HG03103 (cell line): ENCODE data around the gene PSMD11.
"Not testable (repeated sequence)": the region's sequence is repeated elsewhere in the genome, so short reads cannot be mapped to it uniquely, and the experiment has no call there.

ENCODE experiments used
- ATAC-seq: cut with Tn5 transposase; IDR thresholded peaks from one replicate; pipeline ENCODE4 v1.9.1; 2021; ENCODE audit warnings: low read depth; ENCODE audit not compliant: unreplicated experiment

The PSMD11 gene

GRCh38 chr17:32504166-32504990 is 60.1 kb downstream of the PSMD11 start:
- no peak for ATAC-seq

GRCh38 chr17:32508926-32509325 is 64.6 kb downstream of the PSMD11 start:
- ATAC-seq: no peak

DNA sequence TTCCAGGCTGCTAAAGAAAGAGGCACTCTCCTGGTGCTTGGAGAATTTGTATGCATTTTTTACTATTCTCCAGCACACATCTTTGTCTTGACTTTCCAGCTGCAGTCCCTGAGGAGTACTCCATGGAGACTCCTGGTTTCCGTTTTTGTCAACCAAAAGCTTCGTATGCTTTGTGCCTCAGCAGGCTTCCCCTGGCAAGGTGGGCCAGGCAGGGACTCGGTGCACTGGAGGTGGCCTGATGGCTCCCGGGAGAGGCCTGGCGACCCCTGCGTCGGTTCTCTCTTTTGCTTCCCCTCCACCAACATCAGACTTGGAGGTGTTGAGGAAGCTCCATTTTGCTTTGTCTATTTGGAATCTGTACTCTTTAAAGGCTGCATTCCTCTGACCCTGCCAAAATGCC is 66.2 kb downstream of the PSMD11 start:
- no peak for ATAC-seq

GRCh38 chr17:32512328-32512727 is 68.0 kb downstream of the PSMD11 start:
- no peak for ATAC-seq

- no peak for ATAC-seq
Measured at GRCh38 chr17:32513579-32513978, 69.3 kb downstream of the PSMD11 start.

GRCh38 chr17:32514606-32515005 is 70.3 kb downstream of the PSMD11 start:
- no peak for ATAC-seq

DNA sequence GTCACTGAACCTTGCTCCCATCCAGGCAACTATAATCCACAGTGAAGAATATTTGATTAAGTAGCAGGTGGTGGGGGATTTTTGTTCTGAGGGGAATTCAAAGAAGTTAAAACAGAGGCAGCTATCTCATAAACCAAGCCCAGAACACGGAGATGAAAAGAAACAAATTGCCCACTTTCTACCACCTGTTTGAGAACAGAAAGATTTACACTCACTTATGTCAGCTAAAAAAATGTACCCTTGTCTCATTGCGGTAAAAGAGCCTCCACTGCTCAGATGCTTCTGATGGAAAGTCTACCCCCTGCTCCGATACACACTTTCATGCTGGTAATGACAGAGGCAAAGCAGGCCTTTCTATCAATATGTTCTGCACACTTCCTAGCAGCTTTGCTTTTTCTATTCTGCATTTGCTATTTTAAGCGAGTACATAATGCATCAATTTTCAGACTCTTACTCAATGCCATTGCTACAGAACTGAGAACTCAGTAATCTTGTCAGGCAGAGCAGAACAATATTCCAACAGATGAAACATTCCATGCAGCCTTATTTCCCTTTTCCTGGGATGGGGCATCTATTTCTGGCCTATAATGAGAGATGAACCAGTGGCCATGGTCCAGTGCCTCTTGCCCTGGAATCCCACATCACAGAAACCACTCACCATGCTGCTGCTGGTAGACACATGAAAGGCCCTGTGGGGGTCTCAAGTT is 71.5 kb downstream of the PSMD11 start:
- no peak for ATAC-seq

- ATAC-seq: no peak
Measured at GRCh38 chr17:32516450-32516849, 72.1 kb downstream of the PSMD11 start.

GRCh38 chr17:32516940-32517701 is 72.8 kb downstream of the PSMD11 start:
- ATAC-seq: no peak

DNA sequence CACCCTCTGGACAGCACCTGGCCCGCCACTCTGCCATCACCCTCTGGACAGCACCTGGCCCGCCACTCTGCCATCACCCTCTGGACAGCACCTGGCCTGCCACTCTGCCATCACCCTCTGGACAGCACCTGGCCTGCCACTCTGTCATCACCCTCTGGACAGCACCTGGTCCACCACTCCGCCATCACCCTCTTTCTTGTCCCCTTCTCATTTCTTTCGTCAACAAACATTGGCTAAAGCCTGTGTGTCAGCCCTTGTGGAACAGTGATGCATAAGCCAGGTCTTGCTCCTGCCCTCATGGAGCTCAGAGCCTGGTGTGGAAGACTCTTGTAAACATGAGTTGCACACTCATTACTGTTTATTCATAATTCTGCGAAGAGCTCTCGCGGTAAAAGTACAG is 73.7 kb downstream of the PSMD11 start:
- ATAC-seq: no peak

DNA sequence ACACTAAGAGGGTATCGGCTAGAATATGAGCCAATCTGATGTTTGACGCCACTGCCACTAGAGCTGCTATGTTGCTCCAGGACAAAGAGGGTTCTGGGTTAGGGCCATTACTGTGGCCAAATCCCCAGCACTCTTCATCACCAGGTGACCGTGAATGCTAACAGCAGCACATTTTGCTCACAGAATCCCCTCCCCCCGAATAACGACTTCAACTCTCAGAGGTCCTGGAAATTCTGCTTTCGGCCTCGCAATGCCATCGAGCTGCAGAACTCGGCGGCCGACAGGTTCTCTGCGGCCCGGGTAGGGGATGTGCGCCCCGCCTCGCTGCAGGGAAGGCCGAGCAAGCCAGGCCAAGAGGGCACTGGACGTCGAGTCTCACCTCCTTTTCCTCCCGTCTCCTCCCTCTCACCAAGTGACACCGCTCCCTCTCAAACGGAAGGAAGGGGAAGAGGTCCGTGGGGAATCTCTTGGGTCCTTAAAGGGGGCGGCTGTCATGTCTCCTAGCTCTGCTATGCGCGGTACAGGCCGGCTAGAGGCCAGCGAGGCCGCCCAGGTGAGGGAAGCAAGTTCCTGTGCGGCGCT is 74.4 kb downstream of the PSMD11 start:
- no peak for ATAC-seq

DNA sequence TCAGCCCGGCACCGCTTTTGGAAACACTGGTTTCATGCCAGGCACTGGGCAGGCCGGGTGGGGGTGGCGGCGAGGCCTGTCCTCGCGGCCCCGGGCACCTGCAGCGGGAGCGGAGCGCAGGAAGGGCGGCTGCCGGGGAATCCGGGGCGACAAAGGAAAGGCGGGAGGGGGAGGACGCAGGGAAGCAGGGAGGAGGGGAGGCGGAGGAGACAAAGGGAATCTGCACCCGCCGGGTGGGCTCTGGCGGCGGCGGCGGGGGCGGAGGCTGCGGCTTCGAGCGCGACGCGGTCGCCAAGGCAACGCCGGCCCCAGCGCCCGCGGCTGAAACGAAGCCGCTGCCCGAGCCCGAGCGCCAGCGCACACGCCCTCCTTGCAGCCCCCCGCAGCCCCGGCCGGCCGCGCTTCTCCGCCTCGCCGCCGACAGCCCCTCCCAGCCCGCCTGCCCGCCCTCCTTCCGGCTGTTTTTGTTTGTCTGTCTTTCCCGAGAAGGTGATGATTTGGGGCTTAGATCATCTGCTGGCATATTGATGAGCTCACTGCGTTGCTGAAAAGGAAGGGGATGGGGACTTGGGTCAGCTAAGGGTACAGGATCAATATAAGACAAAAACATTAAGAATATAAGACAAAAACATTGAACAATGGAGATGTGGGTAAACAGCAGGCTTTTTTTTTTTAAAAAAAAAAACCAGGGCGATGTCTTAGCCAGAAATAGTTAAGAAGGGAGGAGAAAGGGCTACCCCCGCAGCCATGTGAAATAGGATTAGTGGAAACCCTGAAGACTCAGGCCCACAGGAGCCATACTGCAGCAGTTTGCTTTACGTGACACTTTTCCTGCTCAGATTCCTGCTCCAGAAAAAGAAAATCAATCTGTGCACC is 75.2 kb downstream of the PSMD11 start:
- no peak for ATAC-seq

DNA sequence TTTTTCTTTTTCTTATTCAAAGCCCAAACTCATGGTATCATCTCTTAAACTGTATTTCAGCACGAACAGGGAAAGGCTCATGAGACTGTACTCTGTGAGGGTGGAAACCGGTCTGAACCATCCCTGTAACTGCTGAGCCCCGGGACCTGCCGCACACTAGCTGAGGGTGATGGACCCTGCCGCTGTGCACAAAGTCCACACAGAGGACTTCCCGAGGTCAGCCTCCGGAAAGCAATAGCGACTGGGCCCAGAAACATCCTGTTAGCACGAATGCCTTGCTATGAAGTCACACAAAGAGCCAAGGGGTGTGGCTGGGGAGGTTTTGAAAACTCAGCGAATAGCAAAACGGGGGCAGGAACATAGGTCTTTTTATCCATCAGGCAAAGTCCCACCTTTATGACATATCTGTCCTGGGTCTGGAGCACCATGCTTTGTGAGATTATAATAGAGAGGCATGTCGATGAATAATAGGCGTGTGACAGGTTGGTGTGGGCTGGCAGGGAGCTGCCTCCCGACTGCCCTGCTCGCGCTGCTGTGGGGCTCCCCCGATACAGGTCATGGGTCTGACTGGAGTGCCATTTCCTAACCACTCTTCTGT is 75.9 kb downstream of the PSMD11 start:
- ATAC-seq: no peak

DNA sequence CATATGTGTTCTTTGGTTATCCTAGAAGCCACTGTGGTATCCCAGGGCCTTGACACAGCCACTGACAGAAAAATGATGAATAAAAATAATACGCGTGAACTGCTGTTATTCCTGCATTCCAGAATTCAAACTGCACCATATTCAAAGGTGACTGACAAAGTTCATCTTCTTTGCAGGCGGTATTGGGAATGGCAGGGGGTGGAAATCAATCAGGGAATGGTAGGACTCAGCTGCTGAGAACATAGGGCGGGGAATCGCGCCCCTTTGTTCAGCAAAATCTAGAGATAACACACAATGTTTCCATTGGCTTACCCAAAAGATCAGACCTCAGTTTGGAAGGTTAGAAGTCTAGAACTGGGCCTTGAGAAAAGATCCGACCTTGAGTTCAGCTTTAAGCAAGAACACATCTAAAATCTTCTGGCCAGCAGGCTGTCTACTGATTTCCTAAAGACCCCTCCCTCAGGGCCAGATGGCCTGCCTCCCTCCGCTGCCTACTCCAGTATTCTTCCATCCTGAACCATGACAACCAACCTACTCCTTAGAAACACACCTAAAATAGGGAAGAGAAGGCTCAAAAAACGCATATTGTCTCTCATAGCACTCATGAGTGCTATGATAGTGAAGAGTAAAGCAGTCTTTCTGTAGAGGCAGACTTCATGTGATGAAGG is 76.6 kb downstream of the PSMD11 start:
- ATAC-seq: no peak

- peak; percentile 50 for ATAC-seq
Measured at GRCh38 chr17:32523017-32523680, 78.8 kb downstream of the PSMD11 start.

- ATAC-seq: no peak
Measured at GRCh38 chr17:32523827-32524552, 79.7 kb downstream of the PSMD11 start.

DNA sequence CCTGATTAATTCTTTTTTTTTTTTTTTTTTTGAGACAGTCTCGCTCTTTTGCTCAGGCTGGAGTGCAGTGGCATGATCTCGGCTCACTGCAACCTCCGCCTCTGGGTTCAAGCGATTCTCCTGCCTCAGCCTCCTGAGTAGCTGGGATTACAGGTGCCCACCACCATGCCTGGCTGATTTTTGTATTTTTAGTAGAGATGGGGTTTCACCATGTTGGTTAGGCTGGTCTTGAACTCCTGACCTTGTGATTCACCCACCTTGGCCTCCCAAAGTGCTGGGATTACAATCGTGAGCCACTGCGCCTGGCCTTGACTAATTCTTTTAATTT is 80.2 kb downstream of the PSMD11 start:
- ATAC-seq: not testable (repeated sequence)

DNA sequence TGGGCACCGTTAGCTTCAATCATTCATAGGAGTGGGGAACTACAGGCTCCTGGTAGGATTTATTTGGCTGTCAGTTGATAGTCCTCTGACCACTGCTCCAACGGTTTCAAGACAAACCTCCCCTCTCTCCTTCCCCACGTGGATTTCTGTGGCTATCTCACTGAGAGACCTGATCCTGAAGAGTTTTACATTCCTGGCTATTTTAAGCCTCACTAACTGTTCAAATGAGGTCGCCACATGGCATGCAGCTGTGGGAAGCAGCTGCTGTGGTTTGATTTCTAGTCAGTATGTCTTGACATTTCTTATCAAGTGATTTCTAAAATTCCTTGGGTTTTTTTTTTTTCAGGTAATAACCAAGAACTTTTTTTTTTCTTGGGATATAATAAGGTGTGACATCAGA is 80.8 kb downstream of the PSMD11 start:
- ATAC-seq: no peak
